Mesothelial cell of epicardium (in vitro differentiated cells): ENCODE results near the gene DLEU7. TPM values are rescaled to one million over a fixed set of nuclear protein-coding genes. Genes with fewer than 3 reads are reported as not detected.

Source experiments
- DNase-seq, 2 experiments: peaks; one replicate each; pipeline ENCODE4 v3.0.0; 2021; ENCODE audit warnings: low spot score in 2 of 2; ENCODE audit not compliant: unreplicated experiment in 2 of 2
- H3K27ac Mint-ChIP-seq: 2 replicates; pipeline ENCODE4 v1.8.0; 2021; ENCODE audit warnings: mixed read lengths
- H3K27me3 Mint-ChIP-seq: 2 replicates; pipeline ENCODE4 v1.8.0; 2021; ENCODE audit warnings: low read depth, mixed read lengths
- H3K36me3 Mint-ChIP-seq: 2 replicates; pipeline ENCODE4 v1.8.0; 2021; ENCODE audit warnings: mixed read lengths
- H3K4me1 Mint-ChIP-seq: 2 replicates; pipeline ENCODE4 v1.8.0; 2021; ENCODE audit warnings: mixed read lengths
- H3K4me3 Mint-ChIP-seq: 2 replicates; pipeline ENCODE4 v1.8.0; 2021; ENCODE audit warnings: mild to moderate bottlenecking, moderate library complexity, mixed read lengths
- H3K9me3 Mint-ChIP-seq: 2 replicates; pipeline ENCODE4 v1.8.0; 2021; ENCODE audit warnings: mixed read lengths
- total RNA-seq: library from RNA; stranded (reverse); gene quantifications from 3 replicates; pipeline ENCODE4 v1.2.1, GENCODE V29; 2021
- TF ChIP-seq, protein P1 (sequence below): fragments of 200-600 bp; sonication (generic); IDR thresholded peaks from one replicate; pipeline ENCODE4 v1.5.0; 2021; ENCODE audit warnings: antibody characterized with exemption; ENCODE audit not compliant: unreplicated experiment

DLEU7 gene
- total RNA-seq, 1 donor from 2014 or later: 0.18 TPM

DNA sequence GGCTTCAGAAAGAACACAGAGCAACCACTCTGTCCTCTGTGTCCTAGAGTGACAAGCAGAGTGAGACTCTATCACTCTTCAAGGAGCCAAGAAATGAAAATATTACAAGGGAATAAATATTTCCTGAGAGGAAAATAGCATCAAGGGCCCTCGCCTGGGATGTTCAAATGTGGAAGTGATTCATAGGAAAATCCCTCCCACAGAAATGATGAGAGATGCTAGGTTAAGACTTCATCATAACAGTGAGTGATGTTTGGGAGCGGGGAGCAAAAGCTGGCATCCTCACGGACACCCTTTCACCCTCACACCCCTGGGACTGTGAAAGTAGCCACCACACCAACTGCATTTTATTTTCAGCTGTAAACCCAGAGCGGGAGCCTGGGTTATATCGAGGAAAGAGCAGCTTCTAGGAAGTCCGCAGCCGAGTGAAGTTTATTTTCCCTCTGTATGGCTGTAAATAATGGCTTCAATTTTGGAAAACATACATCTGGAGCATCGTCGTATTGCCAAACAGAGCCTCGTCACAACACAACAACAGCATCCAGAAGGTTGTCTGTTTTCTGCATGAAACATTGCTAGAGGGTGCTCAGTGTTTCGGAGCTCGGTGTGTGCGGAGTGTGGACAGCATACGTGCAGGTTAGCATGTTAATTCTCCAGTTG is 54.8 kb downstream of the DLEU7 start:
- H3K4me3 Mint-ChIP-seq: no peak overlapping the region

DNA sequence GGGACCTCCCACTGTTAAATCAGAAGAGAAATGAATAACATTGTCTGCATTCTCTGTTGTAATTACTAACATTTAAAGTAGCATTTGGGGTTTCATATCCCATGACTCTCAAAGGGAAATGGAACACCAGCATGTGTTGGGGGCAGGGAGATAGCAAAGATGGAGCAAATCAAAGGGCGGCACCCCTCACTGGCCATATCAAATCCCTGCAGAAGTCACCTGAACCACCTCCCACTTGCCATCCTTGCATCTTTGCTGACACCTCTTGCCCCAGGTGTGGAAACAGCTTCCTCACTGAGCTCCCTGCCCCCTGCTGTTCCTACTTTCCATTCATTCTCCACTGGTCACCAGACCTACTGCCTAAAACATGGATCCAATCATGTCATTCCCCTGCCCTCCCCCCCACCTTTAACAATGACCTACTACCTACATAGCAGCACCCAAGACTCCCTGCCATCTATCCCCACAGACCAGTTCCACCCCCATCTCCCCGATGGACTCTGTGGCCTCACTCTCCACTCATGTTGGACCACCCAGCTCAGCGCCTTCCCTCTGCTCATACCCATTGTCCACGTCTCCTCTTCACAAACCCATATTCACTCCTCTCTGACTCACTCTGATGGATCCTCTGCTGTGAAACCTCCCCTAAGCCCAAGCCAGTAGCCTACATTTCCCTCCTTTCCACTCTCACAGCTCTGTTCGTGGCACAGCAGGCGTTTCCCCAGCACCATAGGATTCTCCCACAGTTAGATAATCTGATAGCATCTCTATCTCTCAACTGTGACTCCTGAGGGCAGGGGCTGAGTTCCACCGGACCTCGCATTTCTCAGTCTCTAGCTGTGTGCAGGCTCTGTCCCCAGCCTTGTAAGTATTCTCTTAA is 55.9 kb downstream of the DLEU7 start:
- TF ChIP-seq, protein P1, sequence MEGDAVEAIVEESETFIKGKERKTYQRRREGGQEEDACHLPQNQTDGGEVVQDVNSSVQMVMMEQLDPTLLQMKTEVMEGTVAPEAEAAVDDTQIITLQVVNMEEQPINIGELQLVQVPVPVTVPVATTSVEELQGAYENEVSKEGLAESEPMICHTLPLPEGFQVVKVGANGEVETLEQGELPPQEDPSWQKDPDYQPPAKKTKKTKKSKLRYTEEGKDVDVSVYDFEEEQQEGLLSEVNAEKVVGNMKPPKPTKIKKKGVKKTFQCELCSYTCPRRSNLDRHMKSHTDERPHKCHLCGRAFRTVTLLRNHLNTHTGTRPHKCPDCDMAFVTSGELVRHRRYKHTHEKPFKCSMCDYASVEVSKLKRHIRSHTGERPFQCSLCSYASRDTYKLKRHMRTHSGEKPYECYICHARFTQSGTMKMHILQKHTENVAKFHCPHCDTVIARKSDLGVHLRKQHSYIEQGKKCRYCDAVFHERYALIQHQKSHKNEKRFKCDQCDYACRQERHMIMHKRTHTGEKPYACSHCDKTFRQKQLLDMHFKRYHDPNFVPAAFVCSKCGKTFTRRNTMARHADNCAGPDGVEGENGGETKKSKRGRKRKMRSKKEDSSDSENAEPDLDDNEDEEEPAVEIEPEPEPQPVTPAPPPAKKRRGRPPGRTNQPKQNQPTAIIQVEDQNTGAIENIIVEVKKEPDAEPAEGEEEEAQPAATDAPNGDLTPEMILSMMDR: no peak
- DNase-seq: no peak
- Mint-ChIP-seq H3K27ac (no peak overlapping the region), H3K4me1 (no peaks in the 10 kb centered on the region), H3K4me3 (no peak overlapping the region), H3K27me3 (peaks cover 24% of the 10 kb centered on the region), H3K9me3 (peaks cover 2% of the 10 kb centered on the region), H3K36me3 (no peaks in the 10 kb centered on the region)

More for the DNA sequence above, 54.8 kb downstream of the DLEU7 start:
- H3K4me1 Mint-ChIP-seq: no peaks in the 10 kb centered on the region
- no peak for DNase-seq
- H3K27ac Mint-ChIP-seq: no peak overlapping the region
- peaks cover 14% of the 10 kb centered on the region for H3K9me3 Mint-ChIP-seq
- TF ChIP-seq, protein P1: no peak
- H3K36me3 Mint-ChIP-seq: peaks cover 6% of the 10 kb centered on the region
- H3K27me3 Mint-ChIP-seq: peaks cover 14% of the 10 kb centered on the region

DNA sequence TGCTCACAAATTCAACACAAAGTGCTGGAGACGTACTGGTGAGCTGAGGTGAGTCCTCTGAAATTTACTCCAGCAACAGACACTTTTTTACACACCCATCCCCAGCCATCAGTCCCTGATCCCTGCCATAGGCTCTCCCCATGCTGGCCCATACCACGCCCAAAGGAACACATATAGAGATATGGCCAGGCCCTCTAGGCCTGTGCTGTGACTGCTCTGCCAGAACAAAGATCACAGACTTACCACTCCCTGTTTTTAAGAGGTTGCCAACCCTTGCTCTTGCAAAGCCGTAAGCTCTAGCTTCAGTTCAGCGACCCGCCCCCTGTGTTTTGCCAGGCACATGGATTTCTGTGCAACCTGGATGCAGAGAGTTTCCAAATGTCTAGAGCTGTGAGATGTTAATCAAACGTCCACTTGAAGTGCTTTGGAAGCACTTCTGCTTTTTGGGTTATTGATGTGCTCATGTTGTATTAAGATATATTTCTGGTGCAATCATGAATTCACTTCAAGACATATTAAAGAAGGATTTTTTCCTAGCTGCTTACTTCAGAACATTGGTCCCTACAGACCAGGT is 59.7 kb downstream of the DLEU7 start:
- H3K36me3 Mint-ChIP-seq: no peaks in the 10 kb centered on the region
- H3K4me1 Mint-ChIP-seq: peaks cover 10% of the 10 kb centered on the region
- TF ChIP-seq, protein P1: no peak
- H3K9me3 Mint-ChIP-seq: no peaks in the 10 kb centered on the region
- DNase-seq: no peak
- H3K4me3 Mint-ChIP-seq: no peak overlapping the region
- H3K27me3 Mint-ChIP-seq: peaks cover 28% of the 10 kb centered on the region
- no peak overlapping the region for H3K27ac Mint-ChIP-seq

DNA sequence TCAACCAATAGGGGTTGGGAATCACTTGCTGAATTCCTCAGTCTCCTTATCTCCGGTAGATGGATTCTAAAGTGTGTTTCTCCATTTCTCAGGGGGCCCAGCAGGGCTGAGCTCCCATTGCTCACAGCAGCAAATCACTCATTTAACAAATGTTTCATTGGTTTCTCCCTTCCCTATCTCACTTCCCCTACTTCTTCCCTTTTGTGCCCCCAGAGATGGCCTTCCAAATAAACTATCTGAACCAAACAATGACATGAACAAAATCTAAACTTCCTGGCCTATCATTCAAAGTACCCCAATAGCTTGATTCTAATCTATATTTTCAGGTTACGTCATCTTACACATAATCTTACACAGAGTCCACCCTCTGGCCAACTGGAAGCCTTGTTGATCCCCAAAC is 60.4 kb downstream of the DLEU7 start:
- no peak overlapping the region for H3K4me3 Mint-ChIP-seq

More for the DNA sequence above, 60.4 kb downstream of the DLEU7 start:
- no peaks in the 10 kb centered on the region for H3K36me3 Mint-ChIP-seq
- no peak for DNase-seq
- peaks cover 10% of the 10 kb centered on the region for H3K4me1 Mint-ChIP-seq
- H3K9me3 Mint-ChIP-seq: no peaks in the 10 kb centered on the region
- no peak overlapping the region for H3K27ac Mint-ChIP-seq
- TF ChIP-seq, protein P1: no peak
- peaks cover 25% of the 10 kb centered on the region for H3K27me3 Mint-ChIP-seq
